ENCODE results near the gene ZP1.

ZP1 gene

DNA sequence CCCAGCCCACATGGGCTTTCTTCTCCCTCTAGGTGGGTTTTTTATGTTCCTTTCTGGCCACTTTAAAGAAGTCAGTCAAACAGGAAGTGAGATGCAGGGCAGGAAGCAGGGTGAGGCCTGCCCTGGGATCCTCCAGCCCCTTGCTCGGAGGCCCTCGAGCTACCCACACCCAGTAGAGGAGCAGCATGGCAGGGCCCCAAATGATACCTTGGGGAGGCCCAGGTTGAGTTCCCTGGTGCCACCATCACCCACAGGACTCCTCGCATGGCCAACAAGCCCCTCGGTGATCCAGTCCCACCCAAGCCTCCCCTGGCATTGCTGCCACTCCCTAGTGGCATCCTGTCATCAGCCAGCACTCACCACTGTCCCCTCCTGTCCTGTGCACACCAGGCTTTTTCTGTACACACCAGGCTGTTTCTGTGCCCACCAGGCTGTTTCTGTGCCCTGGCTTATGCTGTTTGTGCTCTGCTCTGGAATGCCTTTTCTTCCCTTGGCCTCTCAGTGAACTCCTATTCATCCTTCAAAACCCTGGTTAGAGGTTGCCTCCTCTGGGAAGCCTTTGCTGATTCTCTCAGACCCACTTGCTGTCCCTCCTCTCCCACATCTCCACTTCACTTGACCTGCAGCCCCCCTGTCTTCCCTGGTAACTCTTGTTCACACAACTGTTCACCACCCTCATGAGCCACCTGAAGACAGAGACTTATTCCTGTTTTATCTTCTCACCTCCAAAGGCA, 8.4 kb upstream of the ZP1 start:
- DNase-seq (ENCODE audit: low spot score in 2 of 2) (no peak), ATAC-seq (replicated peaks; ENCODE audit: extremely low read depth, poor library complexity, severe bottlenecking) (no peak)
- H3K36me3 Mint-ChIP-seq (ENCODE audit: insufficient read depth) = no peaks in the 10 kb centered on the region
- H3K27me3 Mint-ChIP-seq = no peaks in the 10 kb centered on the region
- peaks cover 13% of the 10 kb centered on the region for H3K4me1 Mint-ChIP-seq
- no peak overlapping the region for H3K27ac Mint-ChIP-seq (ENCODE audit: low read depth)
- H3K4me3 Mint-ChIP-seq = no peak overlapping the region
- no peaks in the 10 kb centered on the region for H3K9me3 Mint-ChIP-seq

- no peak overlapping the region for H3K4me3 Mint-ChIP-seq
- H3K4me1 Mint-ChIP-seq = peaks cover 13% of the 10 kb centered on the region
- H3K27ac Mint-ChIP-seq (ENCODE audit: low read depth) = no peak overlapping the region
- DNase-seq (ENCODE audit: low spot score in 2 of 2) = no peak
- no peaks in the 10 kb centered on the region for H3K27me3 Mint-ChIP-seq
- ATAC-seq (replicated peaks; ENCODE audit: extremely low read depth, poor library complexity, severe bottlenecking) = no peak
- no peaks in the 10 kb centered on the region for H3K9me3 Mint-ChIP-seq
- no peaks in the 10 kb centered on the region for H3K36me3 Mint-ChIP-seq (ENCODE audit: insufficient read depth)
These were observed 7.6 kb upstream of the ZP1 start for GRCh38 chr11:60859616-60860250.

DNA sequence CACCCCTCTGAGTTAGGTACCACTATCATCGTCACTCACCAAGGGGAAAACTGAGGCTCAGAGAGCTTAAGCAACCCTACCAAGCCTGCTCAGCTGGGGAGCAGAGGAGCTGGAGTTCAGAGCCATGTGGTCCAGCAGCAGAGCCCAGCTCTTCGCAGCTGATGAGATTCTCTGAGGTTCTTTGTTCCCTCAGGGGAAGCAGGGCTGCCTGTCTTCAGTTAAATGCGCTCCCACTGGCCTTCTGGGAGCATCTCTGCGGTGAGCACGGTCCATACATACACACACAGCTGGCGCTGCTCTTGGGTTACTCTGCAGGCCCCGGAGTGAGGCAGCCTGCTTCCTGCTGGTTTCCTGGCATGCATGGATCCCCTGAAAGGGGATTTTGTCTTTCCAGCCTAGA, 6.4 kb upstream of the ZP1 start:
- Mint-ChIP-seq H3K27me3 (no peaks in the 10 kb centered on the region), H3K4me3 (no peak overlapping the region), H3K9me3 (no peaks in the 10 kb centered on the region), H3K36me3 (ENCODE audit: insufficient read depth) (no peaks in the 10 kb centered on the region), H3K4me1 (peaks cover 13% of the 10 kb centered on the region), H3K27ac (ENCODE audit: low read depth) (no peak overlapping the region)
- no peak for DNase-seq (ENCODE audit: low spot score in 2 of 2)
- no peak for ATAC-seq (replicated peaks; ENCODE audit: extremely low read depth, poor library complexity, severe bottlenecking)

- Mint-ChIP-seq H3K4me3 (no peak overlapping the region), H3K4me1 (peaks cover 13% of the 10 kb centered on the region), H3K9me3 (no peaks in the 10 kb centered on the region), H3K36me3 (ENCODE audit: insufficient read depth) (no peaks in the 10 kb centered on the region), H3K27ac (ENCODE audit: low read depth) (peak overlapping the region; percentile 7), H3K27me3 (no peaks in the 10 kb centered on the region)
- no peak for DNase-seq (ENCODE audit: low spot score in 2 of 2)
- no peak for ATAC-seq (replicated peaks; ENCODE audit: extremely low read depth, poor library complexity, severe bottlenecking)
These were observed 5.2 kb upstream of the ZP1 start for GRCh38 chr11:60862171-60862570.

- H3K27ac Mint-ChIP-seq (ENCODE audit: low read depth) = no peak overlapping the region
These were observed 3.5 kb upstream of the ZP1 start for GRCh38 chr11:60863550-60864521.

GRCh38 chr11:60864856-60865513, 2.4 kb upstream of the ZP1 start:
- H3K27me3 Mint-ChIP-seq = peaks cover 10% of the 10 kb centered on the region
- H3K36me3 Mint-ChIP-seq (ENCODE audit: insufficient read depth) = no peaks in the 10 kb centered on the region
- no peak overlapping the region for H3K4me3 Mint-ChIP-seq
- DNase-seq (ENCODE audit: low spot score in 2 of 2) (no peak), ATAC-seq (replicated peaks; ENCODE audit: extremely low read depth, poor library complexity, severe bottlenecking) (no peak)
- no peaks in the 10 kb centered on the region for H3K9me3 Mint-ChIP-seq
- H3K4me1 Mint-ChIP-seq = no peaks in the 10 kb centered on the region
- no peak overlapping the region for H3K27ac Mint-ChIP-seq (ENCODE audit: low read depth)

More at GRCh38 chr11:60863550-60864521, 3.5 kb upstream of the ZP1 start:
- Mint-ChIP-seq H3K27me3 (no peaks in the 10 kb centered on the region), H3K4me3 (no peak overlapping the region), H3K36me3 (ENCODE audit: insufficient read depth) (no peaks in the 10 kb centered on the region), H3K9me3 (no peaks in the 10 kb centered on the region), H3K4me1 (peaks cover 6% of the 10 kb centered on the region)
- no peak for DNase-seq (ENCODE audit: low spot score in 2 of 2)
- no peak for ATAC-seq (replicated peaks; ENCODE audit: extremely low read depth, poor library complexity, severe bottlenecking)

DNA sequence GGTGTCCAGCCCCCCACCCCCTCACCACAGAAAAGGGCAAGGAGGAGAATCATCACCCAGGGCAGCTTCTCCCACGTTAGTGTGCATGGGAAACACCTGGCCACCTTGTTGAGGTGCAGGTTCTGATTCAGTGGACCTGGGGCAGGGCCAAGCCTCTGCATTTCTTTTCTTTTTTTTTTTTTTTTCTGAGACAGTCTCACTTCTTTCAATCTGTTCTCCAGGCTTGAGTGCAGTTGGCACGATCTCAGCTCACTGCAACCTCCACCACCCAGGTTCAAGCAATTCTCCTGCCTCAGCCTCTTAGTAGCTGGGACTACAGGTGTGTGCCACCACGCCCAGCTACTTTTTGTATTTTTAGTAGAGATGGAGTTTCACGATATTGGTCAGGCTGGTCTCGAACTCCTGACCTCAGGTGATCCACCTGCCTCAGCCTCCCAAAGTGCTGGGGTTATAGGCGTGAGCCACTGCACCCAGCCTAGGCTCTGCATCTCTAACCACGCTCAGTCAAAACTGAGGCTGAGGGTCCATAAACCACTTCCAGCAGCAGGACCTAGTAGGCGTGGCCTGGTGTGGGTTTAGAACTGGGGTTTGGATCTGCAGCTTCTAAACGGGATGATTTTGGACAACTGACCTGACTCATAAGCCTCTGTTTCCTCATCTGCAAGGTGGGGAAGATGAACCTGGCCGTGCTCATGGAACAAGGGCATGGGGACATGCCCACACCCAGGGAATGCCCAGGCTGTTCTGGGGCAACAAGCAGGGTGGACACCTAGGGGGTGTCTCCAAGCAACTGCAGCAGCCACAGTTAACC, 734 bp downstream of the ZP1 start:
- Mint-ChIP-seq H3K36me3 (ENCODE audit: insufficient read depth) (no peaks in the 10 kb centered on the region), H3K27ac (ENCODE audit: low read depth) (no peak overlapping the region), H3K4me1 (peaks cover 14% of the 10 kb centered on the region), H3K9me3 (no peaks in the 10 kb centered on the region), H3K27me3 (peaks cover 10% of the 10 kb centered on the region), H3K4me3 (no peak overlapping the region)
- DNase-seq (ENCODE audit: low spot score in 2 of 2) (no peak), ATAC-seq (replicated peaks; ENCODE audit: extremely low read depth, poor library complexity, severe bottlenecking) (no peak)

- no peak overlapping the region for H3K4me3 Mint-ChIP-seq
- peaks cover 10% of the 10 kb centered on the region for H3K27me3 Mint-ChIP-seq
- H3K9me3 Mint-ChIP-seq = no peaks in the 10 kb centered on the region
- no peaks in the 10 kb centered on the region for H3K36me3 Mint-ChIP-seq (ENCODE audit: insufficient read depth)
- peaks cover 18% of the 10 kb centered on the region for H3K4me1 Mint-ChIP-seq
- DNase-seq (ENCODE audit: low spot score in 2 of 2) (no peak), ATAC-seq (replicated peaks; ENCODE audit: extremely low read depth, poor library complexity, severe bottlenecking) (no peak)
- H3K27ac Mint-ChIP-seq (ENCODE audit: low read depth) = no peak overlapping the region
These were observed 1.5 kb downstream of the ZP1 start for GRCh38 chr11:60868682-60869450.

DNA sequence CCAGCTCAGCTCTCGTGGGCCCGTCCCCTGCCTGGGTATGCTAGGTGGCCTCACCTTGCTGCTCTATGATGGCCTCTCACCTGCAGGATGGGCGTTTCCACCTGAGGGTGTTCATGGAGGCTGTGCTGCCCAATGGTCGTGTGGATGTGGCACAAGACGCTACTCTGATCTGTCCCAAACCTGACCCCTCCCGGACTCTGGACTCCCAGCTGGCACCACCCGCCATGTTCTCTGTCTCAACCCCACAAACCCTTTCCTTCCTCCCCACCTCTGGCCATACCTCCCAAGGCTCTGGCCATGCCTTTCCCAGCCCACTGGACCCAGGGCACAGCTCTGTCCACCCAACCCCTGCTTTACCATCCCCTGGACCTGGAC, 2.1 kb downstream of the ZP1 start:
- ATAC-seq (replicated peaks; ENCODE audit: extremely low read depth, poor library complexity, severe bottlenecking) = no peak

DNA sequence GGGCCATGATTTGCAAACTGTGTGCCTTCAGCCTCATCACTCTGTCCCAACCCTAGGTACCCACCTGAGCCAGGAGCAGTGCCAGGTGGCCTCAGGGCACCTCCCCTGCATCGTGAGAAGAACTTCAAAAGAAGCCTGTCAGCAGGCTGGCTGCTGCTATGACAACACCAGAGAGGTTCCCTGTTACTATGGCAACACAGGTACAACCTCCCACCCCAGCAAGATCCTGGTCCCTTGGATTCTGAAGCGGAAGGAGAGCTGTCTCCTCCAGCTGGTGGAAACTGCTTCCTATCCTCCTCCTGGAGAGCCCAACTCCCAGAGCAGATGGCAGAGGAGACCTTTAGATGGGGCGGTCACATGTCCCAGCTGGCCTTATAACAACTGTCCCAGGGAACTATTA, 2.9 kb downstream of the ZP1 start:
- Mint-ChIP-seq H3K27me3 (peaks cover 10% of the 10 kb centered on the region), H3K27ac (ENCODE audit: low read depth) (no peak overlapping the region), H3K9me3 (no peaks in the 10 kb centered on the region), H3K4me1 (peaks cover 18% of the 10 kb centered on the region), H3K4me3 (no peak overlapping the region), H3K36me3 (ENCODE audit: insufficient read depth) (no peaks in the 10 kb centered on the region)
- ATAC-seq (replicated peaks; ENCODE audit: extremely low read depth, poor library complexity, severe bottlenecking) (no peak), DNase-seq (ENCODE audit: low spot score in 2 of 2) (no peak)

More for the DNA sequence above, 2.1 kb downstream of the ZP1 start:
- Mint-ChIP-seq H3K9me3 (no peaks in the 10 kb centered on the region), H3K27ac (ENCODE audit: low read depth) (no peak overlapping the region), H3K4me3 (no peak overlapping the region), H3K27me3 (peaks cover 10% of the 10 kb centered on the region), H3K36me3 (ENCODE audit: insufficient read depth) (no peaks in the 10 kb centered on the region), H3K4me1 (peaks cover 18% of the 10 kb centered on the region)
- DNase-seq (ENCODE audit: low spot score in 2 of 2) = no peak

GRCh38 chr11:60870733-60871377, 3.5 kb downstream of the ZP1 start:
- DNase-seq (ENCODE audit: low spot score in 2 of 2) (no peak), ATAC-seq (replicated peaks; ENCODE audit: extremely low read depth, poor library complexity, severe bottlenecking) (no peak)
- Mint-ChIP-seq H3K9me3 (no peaks in the 10 kb centered on the region), H3K4me3 (no peak overlapping the region), H3K4me1 (peaks cover 18% of the 10 kb centered on the region), H3K27me3 (peaks cover 10% of the 10 kb centered on the region), H3K36me3 (ENCODE audit: insufficient read depth) (no peaks in the 10 kb centered on the region), H3K27ac (ENCODE audit: low read depth) (no peak overlapping the region)
